ENCODE data around the gene KCNQ2.

- TF ChIP-seq JUNB (IDR thresholded peaks at IDR 0.05; ENCODE audit: unreplicated experiment) = no peak
- no peak for TF ChIP-seq EZH2 (IDR thresholded peaks at IDR 0.05; ENCODE audit: low read depth, unreplicated experiment)
- no peak for TF ChIP-seq CTCF (conservative IDR thresholded peaks at IDR 0.05; ENCODE audit: low read depth in 2 of 2)
- no peak for TF ChIP-seq EZH2phosphoT487 (IDR thresholded peaks at IDR 0.05; ENCODE audit: unreplicated experiment)
- TF ChIP-seq REST (IDR thresholded peaks at IDR 0.05; ENCODE audit: unreplicated experiment) = no peak
Measured at GRCh38 chr20:63363013-63363957, 109.2 kb downstream of the KCNQ2 start.

Measured in GM23338 (cell line).